Measurements from ENCODE around the gene WSCD2. TPM values are rescaled to one million over a fixed set of nuclear protein-coding genes. Genes with fewer than 3 reads are reported as not detected.

The WSCD2 gene
- total RNA-seq, result not detected in 2 replicates

GRCh38 chr12:108129017-108129812 lies at the start of gene WSCD2:
TSS of gene WSCD2 (plus strand) at chr12:108129288. CDS start at chr12:108195833, 66,545 bp downstream.
- DNase-seq (ENCODE audit: low spot score), result no peak
- Mint-ChIP-seq H3K4me3 (no peak within 1 kb of the TSS), H3K36me3 (ENCODE audit: low read depth) (no peaks in the 10 kb centered on the region), H3K27me3 (ENCODE audit: insufficient read depth) (peaks cover 25% of the 10 kb centered on the region), H3K27ac (no peak within 1 kb of the TSS), H3K4me1 (ENCODE audit: low read depth) (no peaks in the 10 kb centered on the region), H3K9me3 (no peaks in the 10 kb centered on the region)
- intact Hi-C loops (cut with micrococcal nuclease), result no loop called here

- no peaks in the 10 kb centered on the region for H3K4me1 Mint-ChIP-seq (ENCODE audit: low read depth)
- peaks cover 2% of the 10 kb centered on the region for H3K27me3 Mint-ChIP-seq (ENCODE audit: insufficient read depth)
- H3K36me3 Mint-ChIP-seq (ENCODE audit: low read depth), result no peaks in the 10 kb centered on the region
- DNase-seq (ENCODE audit: low spot score), result no peak
- H3K9me3 Mint-ChIP-seq, result no peaks in the 10 kb centered on the region
- no peak overlapping the region for H3K4me3 Mint-ChIP-seq
- intact Hi-C loops (cut with micrococcal nuclease), result no loop called here
- no peak overlapping the region for H3K27ac Mint-ChIP-seq
These were observed 49.4 kb upstream of the WSCD2 start for GRCh38 chr12:108079721-108080120.

GRCh38 chr12:108080363-108080762 lies 48.7 kb upstream of the WSCD2 start:
- H3K4me3 Mint-ChIP-seq, result no peak overlapping the region
- intact Hi-C loops (cut with micrococcal nuclease), result no loop called here
- H3K9me3 Mint-ChIP-seq, result no peaks in the 10 kb centered on the region

GRCh38 chr12:108082485-108082884 lies 46.6 kb upstream of the WSCD2 start:
- DNase-seq (ENCODE audit: low spot score), result no peak
- Mint-ChIP-seq H3K27me3 (ENCODE audit: insufficient read depth) (peaks cover 2% of the 10 kb centered on the region), H3K4me3 (no peak overlapping the region), H3K27ac (no peak overlapping the region), H3K36me3 (ENCODE audit: low read depth) (no peaks in the 10 kb centered on the region), H3K4me1 (ENCODE audit: low read depth) (no peaks in the 10 kb centered on the region), H3K9me3 (peaks cover 1% of the 10 kb centered on the region)
- intact Hi-C loops (cut with micrococcal nuclease), result no loop called here

More at GRCh38 chr12:108080363-108080762, 48.7 kb upstream of the WSCD2 start:
- Mint-ChIP-seq H3K27me3 (ENCODE audit: insufficient read depth) (peaks cover 2% of the 10 kb centered on the region), H3K36me3 (ENCODE audit: low read depth) (no peaks in the 10 kb centered on the region), H3K4me1 (ENCODE audit: low read depth) (no peaks in the 10 kb centered on the region), H3K27ac (no peak overlapping the region)
- DNase-seq (ENCODE audit: low spot score), result no peak

- H3K9me3 Mint-ChIP-seq, result peaks cover 11% of the 10 kb centered on the region
- no peak for DNase-seq (ENCODE audit: low spot score)
- intact Hi-C loops (cut with micrococcal nuclease), result no loop called here
- H3K4me3 Mint-ChIP-seq, result no peak overlapping the region
- H3K4me1 Mint-ChIP-seq (ENCODE audit: low read depth), result no peaks in the 10 kb centered on the region
- no peaks in the 10 kb centered on the region for H3K36me3 Mint-ChIP-seq (ENCODE audit: low read depth)
- H3K27ac Mint-ChIP-seq, result no peak overlapping the region
- peaks cover 2% of the 10 kb centered on the region for H3K27me3 Mint-ChIP-seq (ENCODE audit: insufficient read depth)
These were observed 41.2 kb upstream of the WSCD2 start for GRCh38 chr12:108087900-108088299.

GRCh38 chr12:108090107-108090899 lies 38.8 kb upstream of the WSCD2 start:
- H3K27me3 Mint-ChIP-seq (ENCODE audit: insufficient read depth), result no peaks in the 10 kb centered on the region
- intact Hi-C loops (cut with micrococcal nuclease), result no loop called here

GRCh38 chr12:108090932-108091678 lies 38.0 kb upstream of the WSCD2 start:
- no peak for DNase-seq (ENCODE audit: low spot score)
- H3K36me3 Mint-ChIP-seq (ENCODE audit: low read depth), result no peaks in the 10 kb centered on the region
- H3K4me3 Mint-ChIP-seq, result no peak overlapping the region
- H3K9me3 Mint-ChIP-seq, result peaks cover 11% of the 10 kb centered on the region
- no peaks in the 10 kb centered on the region for H3K4me1 Mint-ChIP-seq (ENCODE audit: low read depth)
- no peak overlapping the region for H3K27ac Mint-ChIP-seq
- intact Hi-C loops (cut with micrococcal nuclease), result no loop called here
- H3K27me3 Mint-ChIP-seq (ENCODE audit: insufficient read depth), result no peaks in the 10 kb centered on the region

More at GRCh38 chr12:108090107-108090899, 38.8 kb upstream of the WSCD2 start:
- H3K27ac Mint-ChIP-seq, result no peak overlapping the region
- no peak overlapping the region for H3K4me3 Mint-ChIP-seq
- H3K36me3 Mint-ChIP-seq (ENCODE audit: low read depth), result no peaks in the 10 kb centered on the region
- DNase-seq (ENCODE audit: low spot score), result no peak
- no peaks in the 10 kb centered on the region for H3K4me1 Mint-ChIP-seq (ENCODE audit: low read depth)
- peaks cover 11% of the 10 kb centered on the region for H3K9me3 Mint-ChIP-seq

GRCh38 chr12:108091679-108092051 lies 37.4 kb upstream of the WSCD2 start:
- Mint-ChIP-seq H3K9me3 (peaks cover 11% of the 10 kb centered on the region), H3K4me3 (no peak overlapping the region), H3K27me3 (ENCODE audit: insufficient read depth) (peaks cover under 1% of the 10 kb centered on the region), H3K36me3 (ENCODE audit: low read depth) (no peaks in the 10 kb centered on the region), H3K27ac (no peak overlapping the region), H3K4me1 (ENCODE audit: low read depth) (no peaks in the 10 kb centered on the region)
- DNase-seq (ENCODE audit: low spot score), result no peak
- intact Hi-C loops (cut with micrococcal nuclease), result no loop called here

GRCh38 chr12:108093209-108093608 lies 35.9 kb upstream of the WSCD2 start:
- DNase-seq (ENCODE audit: low spot score), result no peak
- Mint-ChIP-seq H3K9me3 (peaks cover 3% of the 10 kb centered on the region), H3K36me3 (ENCODE audit: low read depth) (no peaks in the 10 kb centered on the region), H3K27me3 (ENCODE audit: insufficient read depth) (peaks cover 1% of the 10 kb centered on the region), H3K4me3 (no peak overlapping the region), H3K27ac (no peak overlapping the region), H3K4me1 (ENCODE audit: low read depth) (no peaks in the 10 kb centered on the region)
- intact Hi-C loops (cut with micrococcal nuclease), result no loop called here

- H3K27ac Mint-ChIP-seq, result no peak overlapping the region
- peaks cover 1% of the 10 kb centered on the region for H3K27me3 Mint-ChIP-seq (ENCODE audit: insufficient read depth)
- H3K4me3 Mint-ChIP-seq, result no peak overlapping the region
- no peaks in the 10 kb centered on the region for H3K9me3 Mint-ChIP-seq
- no peak for DNase-seq (ENCODE audit: low spot score)
- H3K4me1 Mint-ChIP-seq (ENCODE audit: low read depth), result no peaks in the 10 kb centered on the region
- no peaks in the 10 kb centered on the region for H3K36me3 Mint-ChIP-seq (ENCODE audit: low read depth)
- intact Hi-C loops (cut with micrococcal nuclease), result no loop called here
These were observed 34.9 kb upstream of the WSCD2 start for GRCh38 chr12:108094056-108094649.

- DNase-seq (ENCODE audit: low spot score), result no peak
- H3K27me3 Mint-ChIP-seq (ENCODE audit: insufficient read depth), result peaks cover 3% of the 10 kb centered on the region
- no peak overlapping the region for H3K4me3 Mint-ChIP-seq
- intact Hi-C loops (cut with micrococcal nuclease), result no loop called here
- H3K4me1 Mint-ChIP-seq (ENCODE audit: low read depth), result no peaks in the 10 kb centered on the region
- no peaks in the 10 kb centered on the region for H3K36me3 Mint-ChIP-seq (ENCODE audit: low read depth)
- no peaks in the 10 kb centered on the region for H3K9me3 Mint-ChIP-seq
- H3K27ac Mint-ChIP-seq, result no peak overlapping the region
These were observed 31.8 kb upstream of the WSCD2 start for GRCh38 chr12:108097160-108097911.

- intact Hi-C loops (cut with micrococcal nuclease), result no loop called here
- no peak for DNase-seq (ENCODE audit: low spot score)
- no peaks in the 10 kb centered on the region for H3K9me3 Mint-ChIP-seq
- no peak overlapping the region for H3K27ac Mint-ChIP-seq
- H3K36me3 Mint-ChIP-seq (ENCODE audit: low read depth), result no peaks in the 10 kb centered on the region
- H3K27me3 Mint-ChIP-seq (ENCODE audit: insufficient read depth), result peaks cover 3% of the 10 kb centered on the region
- no peaks in the 10 kb centered on the region for H3K4me1 Mint-ChIP-seq (ENCODE audit: low read depth)
- no peak overlapping the region for H3K4me3 Mint-ChIP-seq
These were observed 30.7 kb upstream of the WSCD2 start for GRCh38 chr12:108098374-108098773.
